Activated T-helper 17 cell treated with anti-CD3 and anti-CD28 coated beads, Interleukin-2, amount 50 U/mL, for 72 hours (primary cell): ENCODE data around the gene ZSWIM1. TPM values are rescaled to one million over a fixed set of nuclear protein-coding genes. Genes with fewer than 3 reads are reported as not detected.

Experiments
- ATAC-seq: fragments of 150-1000 bp; cut with Tn5 transposase; replicated peaks from 2 replicates; pipeline ENCODE4 v1.10.0; 2021; ENCODE audit warnings: mild to moderate bottlenecking, moderate library complexity
- H3K27ac Mint-ChIP-seq: one replicate; pipeline ENCODE4 v1.8.0; 2022; ENCODE audit warnings: mixed read lengths
- H3K27me3 Mint-ChIP-seq: one replicate; pipeline ENCODE4 v1.8.0; 2022; ENCODE audit warnings: mixed read lengths
- H3K36me3 Mint-ChIP-seq: one replicate; pipeline ENCODE4 v1.8.0; 2022; ENCODE audit warnings: low read depth, mild to moderate bottlenecking, mixed read lengths
- H3K4me1 Mint-ChIP-seq: one replicate; pipeline ENCODE4 v1.8.0; 2022; ENCODE audit warnings: mixed read lengths
- H3K4me3 Mint-ChIP-seq: one replicate; pipeline ENCODE4 v1.8.0; 2022; ENCODE audit warnings: mild to moderate bottlenecking, mixed read lengths
- H3K9me3 Mint-ChIP-seq: one replicate; pipeline ENCODE4 v1.8.0; 2022; ENCODE audit warnings: mixed read lengths
- total RNA-seq, 2 donors: library from RNA; stranded (reverse); gene quantifications; one replicate each; pipeline ENCODE4 v1.2.3, GENCODE V29; 2022

ZSWIM1 gene
- total RNA-seq, 2 donors from 2014 or later: 7.8 to 16.0 TPM

DNA sequence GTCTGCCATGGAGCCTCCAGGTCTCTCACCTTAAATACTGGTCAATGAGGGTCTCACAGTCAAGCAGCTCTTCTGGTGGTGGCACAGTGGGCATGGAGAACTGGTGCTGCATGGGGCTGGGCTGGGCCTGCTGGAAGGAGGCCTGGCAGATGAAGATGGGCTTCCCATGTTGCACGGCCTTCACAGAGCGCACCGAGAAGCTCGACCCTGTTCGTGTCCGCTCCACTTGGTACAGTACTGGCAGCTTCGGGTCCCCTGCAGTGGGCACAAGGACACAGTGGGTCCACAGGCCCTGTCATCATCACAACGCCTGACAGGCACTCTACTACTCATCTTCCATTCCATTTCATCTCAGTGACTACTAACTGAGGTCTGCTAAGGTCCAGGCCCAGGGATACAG is 32.6 kb upstream of the ZSWIM1 start:
- H3K27me3 Mint-ChIP-seq: no peaks in the 10 kb centered on the region
- no peaks in the 10 kb centered on the region for H3K9me3 Mint-ChIP-seq
- H3K4me3 Mint-ChIP-seq: no peak overlapping the region

GRCh38 chr20:45848969-45849582 is 32.0 kb upstream of the ZSWIM1 start:
- Mint-ChIP-seq H3K9me3 (no peaks in the 10 kb centered on the region), H3K36me3 (peaks cover 76% of the 10 kb centered on the region), H3K4me1 (no peaks in the 10 kb centered on the region), H3K4me3 (no peak overlapping the region), H3K27me3 (no peaks in the 10 kb centered on the region), H3K27ac (peak overlapping the region; percentile 54)
- ATAC-seq: no peak

More for the DNA sequence above, 32.6 kb upstream of the ZSWIM1 start:
- peak overlapping the region; percentile 54 for H3K27ac Mint-ChIP-seq
- ATAC-seq: no peak
- no peaks in the 10 kb centered on the region for H3K4me1 Mint-ChIP-seq
- peaks cover 76% of the 10 kb centered on the region for H3K36me3 Mint-ChIP-seq

DNA sequence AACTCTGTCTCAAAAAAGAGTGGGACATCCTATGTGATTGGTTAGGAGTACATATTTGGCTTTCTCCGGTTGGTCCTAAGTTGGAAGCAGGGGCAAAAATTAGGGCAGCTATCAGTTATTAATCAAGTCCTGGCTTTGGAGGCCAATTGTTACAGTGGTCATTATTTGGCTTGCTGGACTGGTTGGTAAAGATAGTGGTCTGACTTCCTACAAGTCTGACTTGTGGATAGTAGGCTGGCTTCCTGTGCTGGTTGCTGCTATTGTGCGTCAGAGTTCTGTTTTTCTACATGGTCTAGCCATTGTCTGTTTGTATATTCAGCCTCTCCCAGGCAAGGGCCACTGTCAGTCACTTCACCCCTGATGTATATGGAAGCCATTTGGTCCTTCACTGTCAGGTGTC is 30.8 kb upstream of the ZSWIM1 start:
- Mint-ChIP-seq H3K9me3 (no peaks in the 10 kb centered on the region), H3K27ac (peak overlapping the region; percentile 53), H3K27me3 (no peaks in the 10 kb centered on the region)

GRCh38 chr20:45850926-45851325 is 30.1 kb upstream of the ZSWIM1 start:
- Mint-ChIP-seq H3K9me3 (no peaks in the 10 kb centered on the region), H3K27ac (no peak overlapping the region), H3K36me3 (peaks cover 59% of the 10 kb centered on the region), H3K4me1 (no peaks in the 10 kb centered on the region), H3K27me3 (no peaks in the 10 kb centered on the region), H3K4me3 (no peak overlapping the region)
- no peak for ATAC-seq

More for the DNA sequence above, 30.8 kb upstream of the ZSWIM1 start:
- H3K4me1 Mint-ChIP-seq: no peaks in the 10 kb centered on the region
- ATAC-seq: no peak
- H3K36me3 Mint-ChIP-seq: peaks cover 65% of the 10 kb centered on the region
- no peak overlapping the region for H3K4me3 Mint-ChIP-seq

DNA sequence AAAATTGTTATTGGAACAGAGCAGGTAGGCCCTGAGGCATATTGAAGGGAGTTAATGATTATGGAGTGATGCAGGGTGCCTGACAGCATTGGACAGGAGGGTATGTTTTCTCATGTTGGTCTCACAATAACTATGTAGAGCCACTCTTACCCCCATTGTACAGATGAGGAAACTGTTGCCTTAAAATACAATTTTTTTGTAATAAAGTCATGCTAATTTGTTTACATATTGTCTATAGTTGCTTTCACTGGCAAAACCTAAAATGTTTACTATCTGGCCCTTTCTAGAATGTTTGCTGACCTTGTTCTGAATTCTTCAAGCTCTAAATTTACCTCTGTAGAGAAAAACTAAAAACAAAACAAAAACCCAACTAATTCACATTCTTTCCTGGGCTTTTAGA is 29.5 kb upstream of the ZSWIM1 start:
- ATAC-seq: no peak
- Mint-ChIP-seq H3K4me3 (no peak overlapping the region), H3K27me3 (no peaks in the 10 kb centered on the region), H3K9me3 (no peaks in the 10 kb centered on the region), H3K27ac (no peak overlapping the region), H3K4me1 (no peaks in the 10 kb centered on the region), H3K36me3 (peaks cover 53% of the 10 kb centered on the region)

DNA sequence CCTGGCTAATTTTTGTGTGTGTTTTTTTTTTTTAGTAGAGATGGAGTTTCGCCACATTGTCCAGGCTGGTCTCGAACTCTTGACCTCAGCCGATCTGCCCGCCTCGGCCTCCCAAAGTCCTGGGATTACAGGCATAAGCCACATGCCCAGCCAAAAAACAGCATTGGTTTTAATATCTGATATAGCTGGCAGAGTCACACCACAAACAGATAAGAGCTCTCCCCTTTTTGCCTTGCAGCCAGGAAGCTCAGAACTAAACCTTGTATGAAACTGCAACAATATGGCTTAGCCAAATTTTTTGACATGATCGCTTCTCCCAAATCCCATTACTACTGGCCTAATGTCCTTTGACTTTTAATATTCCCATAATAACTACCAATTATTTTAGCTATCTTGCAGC is 28.7 kb upstream of the ZSWIM1 start:
- no peaks in the 10 kb centered on the region for H3K27me3 Mint-ChIP-seq
- no peak for ATAC-seq
- no peak overlapping the region for H3K4me3 Mint-ChIP-seq
- H3K27ac Mint-ChIP-seq: no peak overlapping the region
- H3K36me3 Mint-ChIP-seq: peaks cover 45% of the 10 kb centered on the region
- H3K9me3 Mint-ChIP-seq: no peaks in the 10 kb centered on the region
- no peaks in the 10 kb centered on the region for H3K4me1 Mint-ChIP-seq

DNA sequence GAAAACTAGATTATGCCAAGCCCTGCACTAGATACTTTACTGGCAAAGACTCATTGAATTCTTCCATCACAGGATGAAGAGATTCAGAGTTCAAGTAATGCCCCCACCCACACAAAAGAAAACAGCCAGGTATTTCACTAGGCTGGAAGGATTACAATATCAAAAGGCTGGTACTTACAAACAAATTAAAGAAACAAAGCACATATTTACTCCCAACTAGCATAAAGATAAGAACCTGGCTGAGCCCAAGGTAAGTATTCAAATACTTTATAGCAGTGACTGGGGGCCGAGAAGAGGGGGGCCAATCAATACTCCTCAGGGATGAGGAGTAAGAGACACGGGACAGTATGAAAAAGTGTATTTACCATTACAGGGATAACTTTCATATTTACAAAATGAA is 27.5 kb upstream of the ZSWIM1 start:
- Mint-ChIP-seq H3K4me1 (no peaks in the 10 kb centered on the region), H3K9me3 (no peaks in the 10 kb centered on the region), H3K27me3 (no peaks in the 10 kb centered on the region), H3K36me3 (peaks cover 38% of the 10 kb centered on the region), H3K27ac (no peak overlapping the region), H3K4me3 (no peak overlapping the region)
- ATAC-seq: no peak

DNA sequence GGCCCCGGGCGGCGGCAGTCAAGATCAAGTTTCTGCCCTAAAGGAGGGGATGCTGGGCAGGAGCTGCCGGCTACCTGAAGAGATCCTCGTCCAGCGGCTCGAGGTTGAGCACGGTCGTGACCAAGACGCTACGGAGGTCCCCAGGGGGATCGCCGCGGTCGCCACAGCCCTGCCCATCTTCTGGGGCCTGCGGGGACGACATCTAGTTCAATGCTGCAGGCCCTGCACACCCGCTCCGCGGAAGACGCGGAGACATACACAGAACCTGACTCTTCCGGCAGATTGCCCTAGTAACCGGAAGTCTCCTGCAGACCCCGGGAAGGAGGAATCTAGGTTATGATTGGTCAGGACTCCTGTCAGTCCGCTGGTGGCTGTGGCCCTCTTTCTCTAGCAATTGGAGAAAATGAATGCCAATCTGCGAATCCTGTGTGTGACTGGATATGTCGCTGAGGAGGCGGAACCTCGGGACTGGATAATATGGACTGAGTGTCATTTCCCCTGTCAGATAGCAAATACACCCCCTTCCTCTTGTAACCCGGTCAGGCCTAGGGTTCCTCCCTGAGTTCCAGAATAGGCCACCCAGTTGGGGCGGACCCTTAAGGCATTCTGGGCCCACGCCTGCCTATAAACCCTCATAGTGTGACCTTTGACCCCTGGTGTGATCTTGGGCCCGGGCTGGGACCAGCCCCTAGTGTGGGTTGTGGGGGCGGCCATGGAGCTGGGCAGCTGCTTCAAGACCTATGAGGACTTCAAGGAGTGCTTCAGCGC is 23.7 kb upstream of the ZSWIM1 start, which contains the start of the genes ACOT8 and ZSWIM3:
Gene ACOT8, minus strand, starts transcription at position 279 of the 768 bp plus-strand sequence. Its CDS starts 77 bp downstream, at position 202.
Gene ZSWIM3, plus strand, starts transcription at position 501 of the 768 bp plus-strand sequence. Its CDS starts 212 bp downstream, at position 713.
- Mint-ChIP-seq H3K4me1 (peaks cover 11% of the 10 kb centered on the region), H3K9me3 (no peaks in the 10 kb centered on the region)

GRCh38 chr20:45857882-45858216 is 23.2 kb upstream of the ZSWIM1 start:
- Mint-ChIP-seq H3K36me3 (peaks cover 12% of the 10 kb centered on the region), H3K4me1 (peaks cover 11% of the 10 kb centered on the region), H3K9me3 (no peaks in the 10 kb centered on the region), H3K4me3 (peak overlapping the region; percentile 97), H3K27ac (peak overlapping the region; percentile 97), H3K27me3 (no peaks in the 10 kb centered on the region)
- peak; percentile 55 for ATAC-seq

More for the DNA sequence above, 23.7 kb upstream of the ZSWIM1 start, which contains the start of the genes ACOT8 and ZSWIM3:
- Mint-ChIP-seq H3K27me3 (no peaks in the 10 kb centered on the region), H3K4me3 (peak within 1 kb of the TSS; percentile 97), H3K27ac (peak within 1 kb of the TSS; percentile 97), H3K36me3 (peaks cover 15% of the 10 kb centered on the region)
- peak; percentile 99 for ATAC-seq

DNA sequence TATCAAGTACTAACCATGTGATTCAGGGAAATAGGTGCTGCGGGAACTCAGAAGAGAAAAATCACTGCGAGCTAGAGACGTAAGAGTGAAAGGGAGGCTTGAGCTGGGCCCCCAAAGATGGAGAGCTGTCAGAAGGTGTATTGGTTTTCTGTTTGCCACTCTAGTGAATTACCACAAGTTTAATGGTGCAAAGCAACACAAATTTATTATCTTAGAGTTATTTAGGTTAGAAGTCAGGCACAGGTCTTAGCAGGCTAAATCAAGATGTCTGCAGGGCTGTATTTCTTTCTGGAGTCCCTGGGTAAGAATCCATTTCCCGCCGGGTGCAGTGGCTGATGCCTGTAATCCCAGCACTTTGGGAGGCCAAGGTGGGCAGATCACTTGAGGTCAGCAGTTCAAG is 21.1 kb upstream of the ZSWIM1 start:
- H3K4me3 Mint-ChIP-seq: no peak overlapping the region
- no peak for ATAC-seq
- no peak overlapping the region for H3K27ac Mint-ChIP-seq
- H3K27me3 Mint-ChIP-seq: no peaks in the 10 kb centered on the region
- peaks cover 11% of the 10 kb centered on the region for H3K4me1 Mint-ChIP-seq
- H3K36me3 Mint-ChIP-seq: no peaks in the 10 kb centered on the region
- no peaks in the 10 kb centered on the region for H3K9me3 Mint-ChIP-seq

DNA sequence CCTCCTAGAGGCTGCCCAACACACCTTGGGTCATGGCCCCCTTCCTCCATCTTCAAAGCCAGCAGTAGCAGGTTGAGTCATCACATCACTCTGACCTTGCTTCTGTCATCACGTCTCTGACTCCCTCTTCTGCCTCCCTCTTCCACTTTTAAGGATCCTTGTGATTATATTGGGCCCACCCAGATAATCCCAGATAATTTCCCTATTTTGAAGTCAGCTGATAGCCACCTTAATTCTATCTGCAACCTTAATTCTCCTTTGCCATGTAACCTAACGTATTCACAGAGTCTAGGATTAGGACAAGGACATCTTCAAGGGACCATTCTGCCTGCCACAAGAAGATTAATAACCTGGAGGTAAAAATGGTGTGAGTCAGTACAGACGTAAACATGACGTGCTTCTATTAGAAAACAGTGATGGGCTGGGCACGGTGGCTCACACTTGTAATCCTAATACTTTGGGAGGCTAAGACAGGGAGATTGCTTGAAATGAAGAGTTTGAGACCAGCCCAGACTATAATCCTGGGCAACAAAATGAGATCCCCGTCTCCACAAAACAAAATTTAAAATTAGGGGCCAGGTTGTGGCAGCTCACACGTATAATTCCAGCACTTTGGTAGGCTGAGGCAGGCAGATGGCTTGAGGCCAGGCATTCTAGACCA is 20.3 kb upstream of the ZSWIM1 start:
- Mint-ChIP-seq H3K9me3 (no peaks in the 10 kb centered on the region), H3K27me3 (no peaks in the 10 kb centered on the region), H3K27ac (no peak overlapping the region), H3K4me3 (no peak overlapping the region), H3K4me1 (peaks cover 11% of the 10 kb centered on the region), H3K36me3 (no peaks in the 10 kb centered on the region)
- no peak for ATAC-seq

DNA sequence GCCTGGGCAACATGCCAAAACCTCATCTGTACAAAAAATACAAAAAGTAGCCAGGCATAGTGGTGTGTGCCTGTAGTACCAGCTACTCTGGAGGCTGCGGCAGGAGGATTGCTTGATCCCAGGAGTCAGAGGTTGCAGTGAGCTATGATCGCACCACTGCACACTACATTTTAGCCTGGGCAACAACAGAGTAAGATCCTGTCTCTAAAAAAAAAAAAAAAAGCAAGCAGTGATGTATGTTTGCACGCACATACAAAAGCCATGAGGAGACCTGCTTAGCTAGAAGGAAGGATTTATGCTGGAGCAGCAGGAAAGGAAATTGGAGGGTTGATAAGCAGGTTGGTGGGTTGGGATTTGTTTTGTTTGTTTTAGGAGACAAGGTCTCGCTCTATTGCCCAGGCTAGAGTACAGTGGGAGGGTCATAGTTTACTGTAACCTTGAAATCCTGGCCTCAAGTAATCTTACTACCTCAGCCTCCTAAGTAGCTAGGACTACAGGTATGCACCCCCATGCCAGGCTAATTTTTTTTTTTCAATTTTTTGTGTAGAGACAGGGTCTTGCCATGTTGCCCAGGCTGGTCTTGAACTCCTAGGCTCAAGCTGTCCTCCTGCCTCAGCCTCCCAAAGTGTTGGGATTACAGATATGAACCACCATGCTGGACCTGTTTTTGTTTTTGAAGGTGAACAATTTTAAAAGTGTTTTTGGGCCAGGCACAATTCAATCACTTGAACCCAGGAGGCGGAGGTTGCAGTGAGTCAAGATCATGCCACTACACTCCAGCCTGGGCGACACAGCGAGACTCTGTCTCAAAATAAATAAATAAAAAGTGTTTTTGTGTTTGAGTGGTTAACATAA is 19.6 kb upstream of the ZSWIM1 start:
- Mint-ChIP-seq H3K4me1 (peaks cover 11% of the 10 kb centered on the region), H3K27me3 (no peaks in the 10 kb centered on the region), H3K4me3 (no peak overlapping the region), H3K36me3 (no peaks in the 10 kb centered on the region), H3K9me3 (no peaks in the 10 kb centered on the region), H3K27ac (no peak overlapping the region)
- ATAC-seq: no peak

GRCh38 chr20:45863543-45864470 is 17.2 kb upstream of the ZSWIM1 start:
- no peak for ATAC-seq

More at GRCh38 chr20:45863543-45864470, 17.2 kb upstream of the ZSWIM1 start:
- no peaks in the 10 kb centered on the region for H3K9me3 Mint-ChIP-seq
- H3K4me1 Mint-ChIP-seq: peaks cover 11% of the 10 kb centered on the region
- no peaks in the 10 kb centered on the region for H3K27me3 Mint-ChIP-seq
- H3K36me3 Mint-ChIP-seq: no peaks in the 10 kb centered on the region
- no peak overlapping the region for H3K27ac Mint-ChIP-seq
- no peak overlapping the region for H3K4me3 Mint-ChIP-seq
